HepG2 (cell line): ENCODE data around the gene DMGDH. TPM values are rescaled to one million over a fixed set of nuclear protein-coding genes. Genes with fewer than 3 reads are reported as not detected.

ENCODE experiments used
- AHDC1 ChIP-seq: sonication (generic); formaldehyde crosslinking; IDR thresholded peaks from 2 replicates; pipeline ENCODE4 v1.5.1; 2020; ENCODE audit warnings: mild to moderate bottlenecking, missing genetic modification reagents, borderline replicate concordance
- ELF1 ChIP-seq: sonication (generic); formaldehyde crosslinking; IDR thresholded peaks from 2 replicates; pipeline ENCODE4 v1.4.0; 2020; ENCODE audit warnings: missing genetic modification reagents
- EP300 ChIP-seq, 3 experiments: sonication (generic) in 1 of 3; formaldehyde crosslinking in 1 of 3; IDR thresholded peaks; 2 replicates each; pipeline versions ENCODE4 v1.5.1 to v1.6.1; 2011 to 2020; ENCODE audit warnings: low read depth in 2 of 3, low read length in 2 of 3, borderline replicate concordance in 1 of 3, improper control_type of control experiment in 1 of 3, mild to moderate bottlenecking in 1 of 3, missing genetic modification reagents in 1 of 3, moderate library complexity in 1 of 3
- FOXP4 ChIP-seq: sonication (generic); formaldehyde crosslinking; IDR thresholded peaks from 2 replicates; pipeline ENCODE4 v1.4.0; 2020; ENCODE audit warnings: missing genetic modification reagents
- IKZF5 ChIP-seq: IDR thresholded peaks from 2 replicates; pipeline ENCODE4 v1.6.1; 2018; ENCODE audit warnings: missing genetic modification reagents, mild to moderate bottlenecking, missing compliant biosample characterization
- ISL2 ChIP-seq: sonication (generic); formaldehyde crosslinking; IDR thresholded peaks from 2 replicates; pipeline ENCODE4 v1.5.0; 2020; ENCODE audit warnings: missing genetic modification reagents
- RXRB ChIP-seq: IDR thresholded peaks from 2 replicates; pipeline ENCODE4 v1.6.1; 2016; ENCODE audit warnings: borderline replicate concordance, missing genetic modification reagents, missing compliant biosample characterization
- SPEN ChIP-seq: sonication (generic); formaldehyde crosslinking; IDR thresholded peaks from 2 replicates; pipeline ENCODE4 v1.5.1; 2020; ENCODE audit warnings: low read depth, mild to moderate bottlenecking, missing genetic modification reagents
- USF2 ChIP-seq, 2 experiments: sonication (generic) in 1 of 2; formaldehyde crosslinking in 1 of 2; IDR thresholded peaks; 2 replicates each; pipeline versions ENCODE4 v1.5.1 to v1.6.1; 2011 to 2020; ENCODE audit warnings: borderline replicate concordance in 1 of 2, low read depth in 1 of 2, low read length in 1 of 2, mild to moderate bottlenecking in 1 of 2, missing genetic modification reagents in 1 of 2, moderate library complexity in 1 of 2
- ZNF354B ChIP-seq: sonication (generic); formaldehyde crosslinking; IDR thresholded peaks from 2 replicates; pipeline ENCODE4 v1.8.0; 2022; ENCODE audit warnings: mild to moderate bottlenecking, missing genetic modification reagents
- ZNF460 ChIP-seq: sonication (generic); formaldehyde crosslinking; IDR thresholded peaks from 2 replicates; pipeline ENCODE4 v1.5.1; 2020; ENCODE audit warnings: missing genetic modification reagents, mild to moderate bottlenecking, borderline replicate concordance
- ZNF503 ChIP-seq: sonication (generic); formaldehyde crosslinking; IDR thresholded peaks from 2 replicates; pipeline ENCODE4 v1.4.0; 2020; ENCODE audit warnings: missing genetic modification reagents
- ZNF616 ChIP-seq: sonication (generic); formaldehyde crosslinking; IDR thresholded peaks from 2 replicates; pipeline ENCODE4 v1.5.0; 2020; ENCODE audit warnings: low read depth, mild to moderate bottlenecking, missing genetic modification reagents
- polyA plus RNA-seq, 8 experiments: library from polyadenylated mRNA; depleted of rRNA in 3 of 8; stranded (reverse) in 7 of 8; unstranded in 1 of 8; fragments of >200 nt; fragmentation: Illumina TruSeq in 4 of 8; extraction: Trizol in 4 of 8; gene quantifications; 2 replicates each; pipeline versions ENCODE4 v1.2.1 to v1.2.3, GENCODE V29; 2011 to 2016; ENCODE audit warnings: low read depth in 4 of 8, missing spikeins in 1 of 8, mixed read lengths in 1 of 8; ENCODE audit not compliant: insufficient read depth in 1 of 8
- total RNA-seq, 5 experiments: library from RNA; depleted of rRNA; stranded (reverse); fragments of >200 nt; fragmentation: Illumina TruSeq; extraction: Trizol; gene quantifications; 2 replicates each; pipeline ENCODE4 v1.2.3, GENCODE V29; 2016; ENCODE audit warnings: low read depth in 1 of 5

Gene DMGDH
- total and polyA plus RNA-seq, 2 of the 13 experiments (the other 11 are each of a cell fraction or from before 2014, with no cell fraction given), result 3.6 to 7.9 TPM

GRCh38 chr5:78979117-78979742 is 90.2 kb downstream of the DMGDH start (continued):
- peak; percentile 51; the same call in 1 of the 2 replicates for TF ChIP-seq FOXP4 (CRISPR knock-in tag)
- no peak for TF ChIP-seq ZNF354B (CRISPR knock-in tag)
- 0 out of 2 replicates have a peak, but pooled peaks have one; percentile 29 for TF ChIP-seq ZNF503 (CRISPR knock-in tag)
- TF ChIP-seq SPEN (CRISPR knock-in tag), result peak; percentile 32; the same call in 1 of the 2 replicates
- peak in 1 of 2 experiments; percentile 78; a peak in 2 of 4 replicates for TF ChIP-seq EP300 (IDR thresholded peaks at IDR 0.05; ENCODE audit: low read depth in 2 of 2, low read length in 2 of 2)
- TF ChIP-seq EP300 (CRISPR knock-in tag; IDR thresholded peaks at IDR 0.05; ENCODE audit: borderline replicate concordance), result no peak
- 0 out of 2 replicates have a peak, but pooled peaks have one; percentile 24 for TF ChIP-seq AHDC1 (CRISPR knock-in tag)
- no peak for TF ChIP-seq ZNF460
- TF ChIP-seq ELF1 (CRISPR knock-in tag), result no peak
- TF ChIP-seq ZNF616 (CRISPR knock-in tag), result no peak
- peak; percentile 55; the same call in 1 of the 2 replicates for TF ChIP-seq ISL2 (CRISPR knock-in tag)
- TF ChIP-seq USF2 (IDR thresholded peaks at IDR 0.05; ENCODE audit: low read depth, low read length), result no peak
- TF ChIP-seq USF2 (CRISPR knock-in tag; IDR thresholded peaks at IDR 0.05; ENCODE audit: borderline replicate concordance), result peak; percentile 21; the same call in 1 of the 2 replicates
- TF ChIP-seq IKZF5 (CRISPR knock-in tag), result 0 out of 2 replicates have a peak, but pooled peaks have one; percentile 18
- peak; percentile 68 for TF ChIP-seq RXRB
